Stimulated activated CD4-positive, alpha-beta T cell treated with anti-CD3 and anti-CD28 coated beads, Interleukin-12 subunit alpha, Interleukin-12 subunit beta, amount 100 ng/mL, for 24 hours (primary cell): ENCODE measurements around the gene ZNF366.
"Not testable (repeated sequence)": the region's sequence is repeated elsewhere in the genome, so short reads cannot be mapped to it uniquely, and the experiment has no call there.

Experiments
- DNase-seq, 2 experiments: peaks; one replicate each; pipeline ENCODE4 v3.0.0-alpha.2; 2020; ENCODE audit warnings: low read depth in 2 of 2

The ZNF366 gene

DNA sequence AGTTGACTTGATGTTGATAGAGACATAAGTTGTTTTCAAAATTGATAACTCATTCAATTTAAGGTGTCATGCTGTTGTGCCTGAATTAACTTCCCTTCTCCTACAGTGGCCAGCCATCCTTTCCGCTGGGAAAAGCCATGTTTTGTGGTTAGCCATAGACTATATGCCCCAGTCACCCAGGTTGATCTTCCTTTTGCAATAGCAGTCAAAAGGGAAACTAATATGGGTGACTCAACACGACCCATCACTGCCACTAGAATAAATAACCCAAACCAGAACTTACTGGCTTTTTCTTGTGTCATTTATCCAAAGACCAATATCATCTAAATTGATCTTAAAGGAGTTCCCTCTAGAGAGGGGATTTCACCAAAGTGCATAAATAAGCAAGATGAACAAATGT, 99.7 kb downstream of the ZNF366 start:
- no peak for DNase-seq

DNA sequence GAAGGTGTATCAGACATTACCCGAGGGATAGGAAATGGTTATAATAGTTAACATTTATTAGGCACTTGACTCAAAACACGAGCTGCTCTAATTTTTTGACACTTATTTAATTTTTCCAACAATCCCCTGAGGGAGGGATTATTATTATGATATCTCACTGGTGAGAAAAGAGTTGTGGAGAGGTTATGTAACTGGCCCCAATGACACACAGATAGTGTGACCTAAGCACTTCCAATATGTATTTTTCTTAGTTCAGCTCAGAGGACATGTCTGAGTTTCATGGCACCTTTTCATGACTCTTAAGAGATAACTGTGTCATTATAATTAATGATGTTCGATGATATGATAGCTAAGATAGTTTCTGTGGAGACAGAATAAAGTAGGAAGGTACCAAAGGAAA, 100.1 kb downstream of the ZNF366 start:
- DNase-seq: no peak

DNA sequence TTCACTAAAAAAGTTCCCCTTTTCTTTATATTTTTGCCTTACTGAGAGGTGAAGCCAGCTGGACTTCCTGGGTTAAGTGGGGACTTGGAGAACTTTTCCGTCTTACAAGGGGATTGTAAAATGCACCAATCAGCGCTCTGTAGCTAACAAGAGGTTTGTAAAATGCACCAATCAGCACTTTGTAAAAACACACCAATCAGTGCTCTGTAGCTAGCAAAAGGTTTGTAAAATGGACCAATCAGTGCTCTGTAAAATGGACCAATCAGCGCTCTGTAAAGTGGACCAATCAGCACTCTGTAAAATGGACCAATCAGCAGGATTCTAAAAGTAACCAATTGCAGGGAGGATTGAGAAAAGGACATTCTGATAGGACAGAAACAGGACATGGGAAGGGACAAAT, 102.4 kb downstream of the ZNF366 start:
- DNase-seq: not testable (repeated sequence)

DNA sequence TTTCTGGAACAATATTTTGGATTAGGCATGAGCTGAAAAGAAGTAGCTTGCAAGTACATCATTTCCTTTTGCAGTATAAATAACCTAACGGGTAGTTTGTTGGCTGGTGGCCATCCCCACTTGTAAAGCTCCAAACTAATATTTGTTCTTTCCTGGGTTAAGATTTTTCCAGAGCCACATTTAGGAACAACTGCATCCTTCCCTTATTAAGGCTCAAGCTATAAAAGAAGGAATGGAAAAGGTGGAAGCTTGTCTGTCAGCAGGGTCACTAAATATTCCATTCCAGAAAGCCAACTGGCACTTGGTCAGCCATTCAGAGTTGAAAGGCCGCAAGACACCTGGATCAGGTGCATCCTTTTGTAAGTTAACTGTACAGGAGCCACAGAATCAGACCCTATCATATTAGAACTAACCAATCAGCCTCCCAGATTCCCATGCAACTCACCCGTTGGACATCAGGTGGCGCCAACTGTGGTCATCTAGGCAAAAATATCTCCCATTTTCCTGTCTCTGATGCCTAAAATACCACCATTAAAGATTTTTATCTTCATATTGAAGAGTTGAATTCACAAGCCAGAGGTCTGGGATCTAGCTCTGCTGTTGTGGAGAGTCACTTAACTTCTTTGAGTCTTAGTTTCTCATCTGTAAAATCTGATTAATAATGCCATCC, 104.1 kb downstream of the ZNF366 start:
- no peak for DNase-seq

DNA sequence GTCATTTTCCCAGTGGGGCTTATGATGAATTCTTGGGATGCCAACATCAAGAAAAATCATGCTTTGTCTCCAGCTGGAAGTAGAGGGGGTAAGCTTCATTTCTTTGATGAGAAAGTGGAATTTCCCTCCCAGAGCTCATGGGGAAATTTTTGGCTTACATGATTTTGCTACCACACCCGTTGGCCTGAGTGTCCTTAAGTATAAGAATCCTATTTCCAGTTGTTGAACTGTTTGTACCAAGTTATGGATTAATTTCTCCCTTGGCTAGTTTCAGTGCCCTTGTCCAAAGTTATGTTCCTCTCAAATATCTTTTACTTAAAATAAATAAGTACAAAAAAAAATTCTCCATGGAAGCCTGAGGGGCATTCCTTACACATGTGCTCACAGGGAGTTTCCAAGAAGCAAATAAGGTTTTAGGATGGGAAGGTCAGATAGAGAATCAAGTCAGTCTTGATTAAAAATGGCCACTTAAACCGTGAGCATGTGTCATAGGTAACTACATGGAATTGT, 104.8 kb downstream of the ZNF366 start:
- DNase-seq: no peak

DNA sequence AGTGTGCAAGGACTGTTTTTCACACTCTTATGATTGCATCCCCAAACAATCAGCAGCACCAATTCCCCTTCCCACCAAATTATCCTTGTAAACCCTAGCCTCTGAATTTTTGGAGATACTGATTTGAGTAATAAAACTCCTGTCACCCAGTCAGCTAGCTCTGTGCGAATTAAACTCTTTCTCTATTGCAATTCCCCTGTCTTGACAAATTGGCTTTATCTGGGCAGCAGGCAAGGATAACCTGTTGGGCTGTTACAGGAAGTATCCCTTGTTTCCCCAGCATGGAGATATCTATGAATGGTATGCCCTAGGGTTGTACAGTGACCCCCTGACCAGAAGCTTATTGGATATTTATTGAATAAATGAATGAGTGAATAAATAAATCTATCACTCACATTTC, 106.3 kb downstream of the ZNF366 start:
- DNase-seq: no peak

DNA sequence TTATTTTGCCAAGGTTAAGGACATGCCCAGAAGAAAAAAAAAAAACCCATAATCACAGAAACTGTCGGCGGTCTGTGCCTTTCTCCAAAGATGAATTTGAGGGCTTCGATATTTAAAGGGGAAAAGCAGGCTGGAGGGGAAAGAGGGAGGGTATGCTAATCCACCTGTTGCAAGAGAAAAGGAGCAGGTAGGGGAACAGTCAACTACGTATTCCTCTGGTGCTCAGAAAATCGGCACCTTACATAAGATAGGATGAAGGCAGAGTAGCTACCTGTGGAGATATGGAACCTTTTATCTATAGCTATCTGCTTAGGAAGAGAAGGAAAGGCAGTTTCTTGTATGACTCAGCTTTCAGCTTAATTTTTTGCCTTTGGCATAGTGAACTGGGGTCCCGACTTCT, 109.4 kb downstream of the ZNF366 start:
- no peak for DNase-seq

DNA sequence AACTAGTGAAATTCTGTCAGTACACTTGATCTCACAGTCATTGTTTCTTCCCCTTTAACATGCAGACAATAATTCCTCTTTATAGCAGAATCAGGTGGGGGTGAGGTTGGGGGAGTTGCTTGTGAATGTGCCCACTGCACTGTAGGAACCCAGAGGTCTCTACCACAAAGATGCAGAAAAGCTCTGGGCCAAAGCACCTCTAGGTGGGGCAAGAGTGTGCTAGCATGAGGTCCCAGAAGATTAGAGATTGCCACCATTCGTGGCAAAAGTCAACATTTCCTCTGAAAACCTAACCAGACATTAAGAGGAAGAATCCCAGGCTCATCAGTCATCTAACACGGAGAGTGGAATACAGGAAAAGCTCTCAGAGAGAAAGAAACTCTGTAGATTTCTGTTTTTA, 112.5 kb downstream of the ZNF366 start:
- DNase-seq: no peak

DNA sequence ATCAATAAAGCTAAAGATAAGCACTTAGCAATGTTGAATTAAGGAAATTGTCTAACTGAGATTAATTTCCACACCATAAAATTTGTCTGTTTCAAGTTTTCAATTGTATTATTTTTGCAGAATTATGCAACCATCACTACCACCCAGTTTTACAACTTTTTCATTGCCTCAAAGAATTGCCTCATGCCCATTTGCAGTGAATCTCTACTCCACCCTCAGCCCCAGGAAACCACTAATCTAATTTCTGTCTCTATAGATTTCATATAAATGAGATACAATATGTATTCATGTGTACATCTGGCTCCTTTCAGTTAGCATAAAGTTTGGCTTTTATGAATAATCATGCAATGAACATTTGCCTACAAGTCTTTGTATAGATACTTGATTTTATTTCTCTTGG, 114.2 kb downstream of the ZNF366 start:
- no peak for DNase-seq
